Activated B cell treated with CpG ODN at 0.5 μM for 24 hours (primary cell): ENCODE results near the gene ARL8A. TPM values are rescaled to one million over a fixed set of nuclear protein-coding genes. Genes with fewer than 3 reads are reported as not detected.

Experiments used
- ATAC-seq: fragments of 200-7000 bp; cut with Tn5 transposase; one replicate; pipeline ENCODE4 v1.10.0; 2021; ENCODE audit warnings: low read depth, mild to moderate bottlenecking, moderate library complexity
- CTCF ChIA-PET: fragments of 350-600 bp; sonication (Branson Sonifier 250); formaldehyde crosslinking; loops from one replicate; lab custom pipeline; 2021; ENCODE audit warnings: antibody characterized with exemption; lab: Charles Lee
- POLR2A ChIA-PET: fragments of 350-600 bp; sonication (Branson Sonifier 250); formaldehyde crosslinking; loops from one replicate; lab custom pipeline; 2021; ENCODE audit warnings: antibody characterized with exemption; lab: Charles Lee
- DNase-seq: peaks from one replicate; pipeline ENCODE4 v3.0.0; 2022
- H3K27ac Mint-ChIP-seq: one replicate; pipeline ENCODE4 v1.8.0; 2020; ENCODE audit warnings: mixed read lengths
- H3K27me3 Mint-ChIP-seq: one replicate; pipeline ENCODE4 v1.8.0; 2021; ENCODE audit warnings: mixed read lengths
- H3K36me3 Mint-ChIP-seq: one replicate; pipeline ENCODE4 v1.8.0; 2021; ENCODE audit warnings: low read depth, mixed read lengths
- H3K4me1 Mint-ChIP-seq: one replicate; pipeline ENCODE4 v1.8.0; 2021; ENCODE audit warnings: mixed read lengths
- H3K4me3 Mint-ChIP-seq: one replicate; pipeline ENCODE4 v1.8.0; 2020; ENCODE audit warnings: mild to moderate bottlenecking, mixed read lengths
- H3K9me3 Mint-ChIP-seq: one replicate; pipeline ENCODE4 v1.8.0; 2020; ENCODE audit warnings: mixed read lengths
- CTCF ChIP-seq: fragments of 200-600 bp; IDR thresholded peaks from one replicate; pipeline ENCODE4 v1.8.0; 2022; ENCODE audit warnings: antibody characterized with exemption, mild to moderate bottlenecking
- intact Hi-C: fragments of 100-400 bp; cut with micrococcal nuclease; formaldehyde crosslinking; loops from one replicate; pipeline ENCODE4 v1.15.1; 2024
- total RNA-seq: library from RNA; stranded (reverse); gene quantifications from 2 replicates; pipeline ENCODE4 v1.2.3, GENCODE V29; 2022

The ARL8A gene
- total RNA-seq, 1 donor from 2014 or later: 58.0 TPM

- Mint-ChIP-seq H3K27ac (no peak overlapping the region), H3K4me3 (no peak overlapping the region), H3K9me3 (no peaks in the 10 kb centered on the region), H3K4me1 (peaks cover 3% of the 10 kb centered on the region), H3K36me3 (peaks cover 68% of the 10 kb centered on the region), H3K27me3 (no peaks in the 10 kb centered on the region)
- no peak for DNase-seq
- ATAC-seq: no peak
- ChIA-PET POLR2A (no interaction called here), CTCF (interaction anchor here (1.0 to 2.2 kb wide), 10 partner anchors 15 to 239 kb away, joined by 3 to 10 read pairs (median 5); partner anchors contain the start of gene PTPN7)
- no peak for TF ChIP-seq CTCF
- intact Hi-C loops: loop anchor here (1.0 to 2.0 kb wide), 5 partner anchors 9 to 256 kb away; no protein-coding TSS in a partner anchor
Measured at GRCh38 chr1:202134645-202135172, 9.8 kb downstream of the ARL8A start.

GRCh38 chr1:202133989-202134388 is 10.5 kb downstream of the ARL8A start:
- intact Hi-C loops: loop anchor here (2.0 kb wide), 1 partner anchor 135 kb away; no protein-coding TSS in a partner anchor
- ATAC-seq (no peak), DNase-seq (no peak)
- no peaks in the 10 kb centered on the region for H3K9me3 Mint-ChIP-seq
- ChIA-PET POLR2A (no interaction called here), CTCF (interaction anchor here (1.0 to 2.2 kb wide), 7 partner anchors 14 to 238 kb away, joined by 3 to 10 read pairs (median 6); no protein-coding TSS in a partner anchor)
- no peak overlapping the region for H3K4me3 Mint-ChIP-seq
- H3K4me1 Mint-ChIP-seq: peaks cover 1% of the 10 kb centered on the region
- peaks cover 66% of the 10 kb centered on the region for H3K36me3 Mint-ChIP-seq
- no peak for TF ChIP-seq CTCF
- H3K27me3 Mint-ChIP-seq: no peaks in the 10 kb centered on the region
- no peak overlapping the region for H3K27ac Mint-ChIP-seq

GRCh38 chr1:202133496-202133895 is 11.0 kb downstream of the ARL8A start:
- no peak overlapping the region for H3K4me3 Mint-ChIP-seq
- H3K27ac Mint-ChIP-seq: no peak overlapping the region
- ChIA-PET POLR2A (no interaction called here), CTCF (interaction anchor here (1.0 kb wide), 1 partner anchor 21 kb away, joined by 3 read pairs; no protein-coding TSS in a partner anchor)
- TF ChIP-seq CTCF: no peak
- no peak for ATAC-seq
- no peaks in the 10 kb centered on the region for H3K27me3 Mint-ChIP-seq
- H3K9me3 Mint-ChIP-seq: no peaks in the 10 kb centered on the region
- DNase-seq: no peak
- intact Hi-C loops: no loop called here
- peaks cover 63% of the 10 kb centered on the region for H3K36me3 Mint-ChIP-seq
- no peaks in the 10 kb centered on the region for H3K4me1 Mint-ChIP-seq

- ChIA-PET CTCF (interaction anchor here (1.0 kb wide), 1 partner anchor 22 kb away, joined by 3 read pairs; no protein-coding TSS in a partner anchor), POLR2A (no interaction called here)
- no peaks in the 10 kb centered on the region for H3K27me3 Mint-ChIP-seq
- no peaks in the 10 kb centered on the region for H3K4me1 Mint-ChIP-seq
- no peak overlapping the region for H3K4me3 Mint-ChIP-seq
- no peak for TF ChIP-seq CTCF
- no peak for DNase-seq
- peaks cover 58% of the 10 kb centered on the region for H3K36me3 Mint-ChIP-seq
- intact Hi-C loops: no loop called here
- H3K9me3 Mint-ChIP-seq: no peaks in the 10 kb centered on the region
- no peak overlapping the region for H3K27ac Mint-ChIP-seq
- no peak for ATAC-seq
Measured at GRCh38 chr1:202133001-202133400, 11.5 kb downstream of the ARL8A start.

GRCh38 chr1:202131956-202132821 is 12.3 kb downstream of the ARL8A start:
- H3K27me3 Mint-ChIP-seq: no peaks in the 10 kb centered on the region
- no peak for TF ChIP-seq CTCF
- CTCF ChIA-PET: no interaction called here
- H3K36me3 Mint-ChIP-seq: peaks cover 50% of the 10 kb centered on the region
- DNase-seq (no peak), ATAC-seq (no peak)
- H3K27ac Mint-ChIP-seq: no peak overlapping the region
- no peak overlapping the region for H3K4me3 Mint-ChIP-seq
- intact Hi-C loops: no loop called here
- H3K4me1 Mint-ChIP-seq: no peaks in the 10 kb centered on the region
- POLR2A ChIA-PET: no interaction called here
- H3K9me3 Mint-ChIP-seq: no peaks in the 10 kb centered on the region
